Transverse colon (tissue), 4 donors: ENCODE data around the gene CETN1.

Source experiments
- CTCF ChIP-seq, 5 experiments: fragments of 200-600 bp in 3 of 5; fragments of 450-650 bp in 2 of 5; sonication (generic) in 3 of 5; IDR thresholded peaks; 1 replicate in 2 of 5; 2 replicates in 3 of 5; pipeline ENCODE4 v1.5.1; 2016 to 2017; ENCODE audit warnings: antibody characterized with exemption in 5 of 5, inconsistent platforms in 3 of 5, mild to moderate bottlenecking in 2 of 5, moderate library complexity in 1 of 5
- EP300 ChIP-seq: sonication (generic); formaldehyde crosslinking; IDR thresholded peaks from one replicate; pipeline ENCODE4 v1.6.1; 2017; ENCODE audit warnings: antibody characterized with exemption, low read depth
- POLR2A ChIP-seq: fragments of 450-650 bp; IDR thresholded peaks from one replicate; pipeline ENCODE4 v1.6.1; 2016; ENCODE audit warnings: antibody characterized with exemption, mild to moderate bottlenecking, moderate library complexity
- POLR2AphosphoS5 ChIP-seq, 3 donors: sonication (generic); formaldehyde crosslinking; IDR thresholded peaks; one replicate each; pipeline ENCODE4 v1.6.1; 2016; ENCODE audit warnings: antibody characterized with exemption in 3 of 3

GRCh38 chr18:576924-577323 lies 3.3 kb upstream of the CETN1 start:
- TF ChIP-seq POLR2A (no peak), CTCF (IDR thresholded peaks at IDR 0.05) (no peak), POLR2AphosphoS5 (IDR thresholded peaks at IDR 0.05) (no peak), EP300 (no peak)
